ENCODE data around the gene BACH2. TPM values are rescaled to one million over a fixed set of nuclear protein-coding genes. Genes with fewer than 3 reads are reported as not detected.
A peak's percentile ranks its signal among the peaks of the same experiment; 100 is the strongest.

Gene BACH2
- total RNA-seq, 1 donor from 2014 or later = 3.9 TPM

DNA sequence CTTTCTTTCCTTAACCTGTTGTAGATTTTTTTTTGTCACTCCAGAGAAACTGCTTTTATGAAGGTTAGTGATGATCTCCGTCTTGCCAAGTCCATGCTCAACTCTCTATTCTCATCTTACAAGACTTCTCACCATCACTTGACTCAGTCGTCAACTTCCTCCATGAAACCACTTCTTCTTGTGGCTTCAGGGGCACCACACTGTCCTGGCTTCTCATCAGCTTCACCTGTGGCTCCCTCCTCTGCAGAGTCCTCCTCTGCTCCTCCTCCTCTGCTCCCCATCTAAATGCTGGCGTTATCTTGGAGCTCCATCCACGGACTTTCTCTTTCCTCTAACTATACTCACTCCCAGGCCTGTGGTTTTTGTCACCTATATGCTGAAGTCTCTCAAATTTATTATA is 187.5 kb downstream of the BACH2 start:
- peaks cover 19% of the 10 kb centered on the region for H3K9me3 Mint-ChIP-seq
- H3K79me2 ChIP-seq (ENCODE audit: low read depth) = no peaks in the 10 kb centered on the region
- peaks cover 7% of the 10 kb centered on the region for H3K36me3 Mint-ChIP-seq
- no peaks in the 10 kb centered on the region for H3K27me3 ChIP-seq
- no peaks in the 10 kb centered on the region for H3F3A ChIP-seq (ENCODE audit: low read depth)
- DNase-seq (ENCODE audit: low spot score) = no peak
- TF ChIP-seq, protein P1, sequence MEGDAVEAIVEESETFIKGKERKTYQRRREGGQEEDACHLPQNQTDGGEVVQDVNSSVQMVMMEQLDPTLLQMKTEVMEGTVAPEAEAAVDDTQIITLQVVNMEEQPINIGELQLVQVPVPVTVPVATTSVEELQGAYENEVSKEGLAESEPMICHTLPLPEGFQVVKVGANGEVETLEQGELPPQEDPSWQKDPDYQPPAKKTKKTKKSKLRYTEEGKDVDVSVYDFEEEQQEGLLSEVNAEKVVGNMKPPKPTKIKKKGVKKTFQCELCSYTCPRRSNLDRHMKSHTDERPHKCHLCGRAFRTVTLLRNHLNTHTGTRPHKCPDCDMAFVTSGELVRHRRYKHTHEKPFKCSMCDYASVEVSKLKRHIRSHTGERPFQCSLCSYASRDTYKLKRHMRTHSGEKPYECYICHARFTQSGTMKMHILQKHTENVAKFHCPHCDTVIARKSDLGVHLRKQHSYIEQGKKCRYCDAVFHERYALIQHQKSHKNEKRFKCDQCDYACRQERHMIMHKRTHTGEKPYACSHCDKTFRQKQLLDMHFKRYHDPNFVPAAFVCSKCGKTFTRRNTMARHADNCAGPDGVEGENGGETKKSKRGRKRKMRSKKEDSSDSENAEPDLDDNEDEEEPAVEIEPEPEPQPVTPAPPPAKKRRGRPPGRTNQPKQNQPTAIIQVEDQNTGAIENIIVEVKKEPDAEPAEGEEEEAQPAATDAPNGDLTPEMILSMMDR (IDR thresholded peaks at IDR 0.05) = no peak
- no peak for TF ChIP-seq EZH2phosphoT487 (IDR thresholded peaks at IDR 0.05)
- TF ChIP-seq EZH2 (IDR thresholded peaks at IDR 0.05) = no peak
- H3K27ac ChIP-seq = no peak overlapping the region
- H3K9ac ChIP-seq = no peak overlapping the region
- H3K9me3 ChIP-seq (ENCODE audit: low read depth) = peaks cover 10% of the 10 kb centered on the region
- H3K36me3 ChIP-seq = no peaks in the 10 kb centered on the region
- H3K4me3 Mint-ChIP-seq = no peak overlapping the region
- peaks cover 14% of the 10 kb centered on the region for H3K4me1 Mint-ChIP-seq
- H3K27ac Mint-ChIP-seq = no peak overlapping the region
- H3K4me1 ChIP-seq = peaks cover 14% of the 10 kb centered on the region
- no peak overlapping the region for H2AFZ ChIP-seq (replicated peaks)
- no peaks in the 10 kb centered on the region for H4K20me1 ChIP-seq (ENCODE audit: low read depth)
- no peak overlapping the region for H3K4me3 ChIP-seq
- no peaks in the 10 kb centered on the region for H3K27me3 Mint-ChIP-seq (ENCODE audit: insufficient read depth, low read depth)
- H3K4me2 ChIP-seq = no peak overlapping the region

DNA sequence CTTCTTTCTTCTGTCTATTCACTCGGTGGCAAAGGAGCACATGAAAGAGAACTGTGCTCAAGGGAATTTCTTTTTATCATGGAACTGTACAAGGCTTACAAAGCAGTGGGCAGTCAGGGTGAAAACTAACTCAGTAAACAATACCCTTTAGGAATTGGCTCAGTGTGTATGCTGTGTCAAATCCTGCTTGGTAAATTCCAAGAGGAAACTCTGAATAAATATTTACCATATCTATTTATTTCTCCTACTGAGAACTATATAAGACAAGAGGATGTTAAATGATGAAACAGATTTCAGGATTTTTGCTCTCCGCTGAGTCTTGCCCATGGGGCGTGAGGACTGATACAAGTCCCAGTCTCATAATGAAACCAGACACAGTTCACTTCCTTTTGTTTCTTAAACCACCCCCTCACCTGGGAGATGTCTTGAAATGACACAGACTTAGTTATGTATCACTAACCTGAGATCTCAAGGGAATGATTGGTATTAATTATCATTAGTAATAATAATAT is 188.8 kb downstream of the BACH2 start:
- Histone ChIP-seq H3K4me2 (peak overlapping the region; percentile 14), H3K27me3 (no peaks in the 10 kb centered on the region), H3K4me1 (peaks cover 14% of the 10 kb centered on the region), H3K27ac (no peak overlapping the region), H3F3A (ENCODE audit: low read depth) (no peaks in the 10 kb centered on the region), H4K20me1 (ENCODE audit: low read depth) (no peaks in the 10 kb centered on the region), H3K79me2 (ENCODE audit: low read depth) (no peaks in the 10 kb centered on the region), H3K9ac (no peak overlapping the region), H2AFZ (replicated peaks) (no peak overlapping the region), H3K4me3 (no peak overlapping the region), H3K9me3 (ENCODE audit: low read depth) (no peaks in the 10 kb centered on the region), H3K36me3 (no peaks in the 10 kb centered on the region)
- peak; percentile 25 for DNase-seq (ENCODE audit: low spot score)
- Mint-ChIP-seq H3K27ac (peak overlapping the region; percentile 70), H3K9me3 (peaks cover 10% of the 10 kb centered on the region), H3K4me1 (peaks cover 14% of the 10 kb centered on the region), H3K27me3 (ENCODE audit: insufficient read depth, low read depth) (no peaks in the 10 kb centered on the region), H3K36me3 (peaks cover 6% of the 10 kb centered on the region), H3K4me3 (no peak overlapping the region)
- TF ChIP-seq, protein P1 (IDR thresholded peaks at IDR 0.05) = no peak
- no peak for TF ChIP-seq EZH2 (IDR thresholded peaks at IDR 0.05)
- no peak for TF ChIP-seq EZH2phosphoT487 (IDR thresholded peaks at IDR 0.05)

DNA sequence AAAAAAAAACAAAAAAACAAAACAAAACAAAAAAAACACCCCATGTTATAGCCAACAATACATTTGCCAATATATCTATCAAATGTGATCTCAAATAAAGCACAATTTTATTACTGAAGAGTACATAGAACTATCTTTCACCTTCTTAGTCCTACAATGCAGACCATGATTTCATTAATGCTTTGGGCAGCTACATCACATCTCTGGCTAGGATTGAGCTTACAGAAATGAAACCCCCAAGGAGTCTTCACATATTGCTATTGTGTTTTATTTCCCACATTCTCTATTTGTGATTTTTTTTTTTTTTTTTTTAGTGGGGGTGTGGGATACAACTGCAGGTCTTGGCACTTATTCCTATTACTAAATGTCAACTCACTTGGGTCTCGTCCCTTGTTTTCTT is 189.3 kb downstream of the BACH2 start:
- H3K9me3 ChIP-seq (ENCODE audit: low read depth) = no peaks in the 10 kb centered on the region
- H3K4me2 ChIP-seq = peak overlapping the region; percentile 14
- no peaks in the 10 kb centered on the region for H4K20me1 ChIP-seq (ENCODE audit: low read depth)
- H3K4me1 ChIP-seq = peaks cover 14% of the 10 kb centered on the region
- H3K36me3 Mint-ChIP-seq = peaks cover 6% of the 10 kb centered on the region
- no peaks in the 10 kb centered on the region for H3K27me3 ChIP-seq
- no peak overlapping the region for H3K9ac ChIP-seq
- H3F3A ChIP-seq (ENCODE audit: low read depth) = no peaks in the 10 kb centered on the region
- H3K4me3 ChIP-seq = no peak overlapping the region
- no peaks in the 10 kb centered on the region for H3K27me3 Mint-ChIP-seq (ENCODE audit: insufficient read depth, low read depth)
- no peaks in the 10 kb centered on the region for H3K36me3 ChIP-seq
- peaks cover 14% of the 10 kb centered on the region for H3K4me1 Mint-ChIP-seq
- peaks cover 7% of the 10 kb centered on the region for H3K9me3 Mint-ChIP-seq
- no peak overlapping the region for H3K4me3 Mint-ChIP-seq
- DNase-seq (ENCODE audit: low spot score) = no peak
- TF ChIP-seq, protein P1 (IDR thresholded peaks at IDR 0.05) = no peak
- no peak overlapping the region for H3K27ac ChIP-seq
- peak overlapping the region; percentile 70 for H3K27ac Mint-ChIP-seq
- H2AFZ ChIP-seq (replicated peaks) = no peak overlapping the region
- no peaks in the 10 kb centered on the region for H3K79me2 ChIP-seq (ENCODE audit: low read depth)

Measured in neural progenitor cell (in vitro differentiated cells).